Pons (tissue), 1 donor: ENCODE data around the gene TIMM22.
"Not testable (repeated sequence)": the region's sequence is repeated elsewhere in the genome, so short reads cannot be mapped to it uniquely, and the experiment has no call there.

Experiments
- DNase-seq: peaks from one replicate; pipeline ENCODE4 v3.0.0-alpha.2; 2016; ENCODE audit warnings: low spot score

TIMM22 gene

DNA sequence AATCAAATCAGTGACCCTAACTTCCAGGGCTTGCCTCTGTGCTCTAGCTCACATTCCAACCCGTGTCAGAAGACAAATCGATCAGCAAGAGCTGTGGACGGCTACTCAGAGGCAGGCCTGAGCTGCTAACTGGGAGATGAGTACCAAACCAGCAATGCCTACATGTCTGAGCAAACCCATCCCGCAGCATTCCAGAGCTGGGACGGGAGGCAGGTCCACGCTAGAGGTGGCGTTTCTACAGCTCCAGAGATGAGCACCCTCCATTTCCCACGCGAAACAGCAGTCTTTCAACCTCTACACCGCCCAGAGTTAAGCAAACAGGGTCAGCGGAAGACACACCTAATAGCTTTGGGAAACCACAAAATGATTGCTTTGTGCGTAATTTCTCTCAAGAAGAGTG lies 23.9 kb upstream of the TIMM22 start:
- DNase-seq: no peak

GRCh38 chr17:974778-975177 lies 22.2 kb upstream of the TIMM22 start:
- DNase-seq: not testable (repeated sequence)

GRCh38 chr17:975371-975915 lies 21.5 kb upstream of the TIMM22 start:
- peak; percentile 57 for DNase-seq

GRCh38 chr17:976312-976711 lies 20.6 kb upstream of the TIMM22 start:
- DNase-seq: no peak

- no peak for DNase-seq
These were observed 19.8 kb upstream of the TIMM22 start for GRCh38 chr17:977166-977565.

GRCh38 chr17:978103-979093 lies 18.5 kb upstream of the TIMM22 start:
- DNase-seq: no peak

DNA sequence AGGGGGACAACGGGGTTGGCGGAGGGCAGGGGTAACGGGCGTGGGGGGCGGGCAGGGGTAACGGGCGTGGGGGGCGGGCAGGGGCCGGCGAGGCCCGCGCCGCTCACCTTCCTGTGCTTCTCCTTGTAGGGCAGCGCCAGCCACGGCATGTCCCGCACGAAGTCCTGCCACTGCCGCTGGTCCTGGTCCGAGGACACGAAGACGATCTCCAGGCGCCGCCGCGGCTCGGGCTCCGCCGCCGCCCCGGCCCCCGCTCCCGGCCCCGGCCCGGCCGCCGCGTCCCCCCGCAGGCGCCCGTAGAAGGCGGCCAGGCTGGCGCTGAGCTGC lies 17.8 kb upstream of the TIMM22 start:
- no peak for DNase-seq

GRCh38 chr17:979539-980405 lies 17.2 kb upstream of the TIMM22 start, which contains the start of gene NXN:
Gene NXN, minus strand, starts transcription at chr17:979776.
- DNase-seq: no peak

- DNase-seq: peak; percentile 91
These were observed 16.3 kb upstream of the TIMM22 start for GRCh38 chr17:980406-981291.

DNA sequence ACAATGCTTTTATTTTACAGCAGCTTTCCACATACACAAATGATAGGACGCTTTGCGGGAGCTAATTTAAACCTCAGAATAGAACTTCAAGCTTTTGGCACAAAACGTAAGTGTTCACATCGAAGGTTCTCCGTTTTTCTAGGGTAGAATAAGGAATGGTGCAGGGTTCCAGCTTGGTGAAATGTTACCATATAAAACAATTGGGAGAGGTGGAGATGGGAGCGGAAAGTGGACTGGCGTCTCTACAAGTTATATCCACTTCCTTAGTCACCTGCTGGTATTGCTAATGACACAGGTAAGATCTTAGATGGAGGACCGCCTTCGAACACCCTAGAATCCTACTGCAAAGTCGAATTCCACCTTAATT lies 15.7 kb upstream of the TIMM22 start:
- DNase-seq: no peak

- DNase-seq: no peak
These were observed 13.0 kb upstream of the TIMM22 start for GRCh38 chr17:983921-984320.

GRCh38 chr17:986322-986929 lies 10.5 kb upstream of the TIMM22 start:
- no peak for DNase-seq

DNA sequence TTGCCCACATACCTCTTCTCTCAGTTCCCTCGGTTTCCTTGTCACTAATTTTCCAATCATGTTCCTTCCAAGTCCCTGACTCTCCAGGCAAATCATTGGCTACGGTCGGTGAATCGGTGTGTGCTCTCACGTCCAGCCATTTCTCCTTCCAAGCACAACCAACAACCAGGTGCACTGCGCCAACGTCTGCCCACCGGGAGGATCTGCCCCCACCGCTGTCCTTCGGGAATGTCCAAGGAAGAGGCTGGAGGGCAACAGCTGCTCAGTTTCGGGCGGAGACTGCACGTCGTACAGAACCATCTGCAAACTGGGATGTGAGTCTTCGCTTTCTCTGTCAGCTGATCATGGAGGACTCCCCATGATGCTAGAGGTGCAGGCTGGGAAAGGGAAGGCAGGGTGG lies 9.0 kb upstream of the TIMM22 start:
- no peak for DNase-seq

GRCh38 chr17:988561-988960 lies 8.4 kb upstream of the TIMM22 start:
- DNase-seq: no peak

DNA sequence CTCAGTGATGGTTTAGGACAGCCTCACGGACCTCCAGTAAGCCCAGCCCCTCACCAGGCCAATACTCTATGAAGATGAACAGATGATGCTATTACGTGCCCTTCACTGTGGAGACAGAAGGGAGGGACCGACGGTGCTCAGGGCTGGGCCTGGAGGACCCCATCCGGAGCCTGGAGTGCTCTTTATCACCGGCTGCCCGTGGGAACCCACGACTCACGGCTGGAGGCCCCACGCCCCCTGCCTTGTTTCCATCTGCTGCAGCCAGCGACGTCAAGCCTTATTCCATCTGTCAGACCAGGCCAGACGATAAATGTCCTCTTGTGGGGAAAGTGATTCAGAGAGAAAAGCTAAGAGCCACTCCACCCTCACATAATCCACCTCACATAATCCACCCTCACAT lies 4.0 kb upstream of the TIMM22 start:
- no peak for DNase-seq

DNA sequence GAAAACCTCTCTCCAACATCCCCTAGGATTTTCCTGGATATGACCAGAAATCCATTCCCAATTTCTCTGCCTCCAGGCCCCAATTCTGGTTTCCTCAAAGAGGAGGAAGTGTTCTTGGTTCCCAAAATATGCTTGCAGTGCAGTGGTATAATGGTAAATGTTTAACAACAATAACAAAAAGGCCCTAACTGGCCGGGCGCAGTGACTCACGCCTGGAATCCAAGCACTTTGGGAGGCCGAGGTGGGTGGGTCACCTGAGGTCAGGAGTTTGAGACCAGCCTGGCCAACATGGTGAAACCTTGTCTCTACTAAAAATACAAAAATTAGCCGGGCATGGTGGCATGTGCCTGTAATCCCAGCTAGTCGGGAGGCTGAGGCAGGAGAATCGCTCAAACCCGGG lies 1.6 kb upstream of the TIMM22 start:
- DNase-seq: not testable (repeated sequence)

- no peak for DNase-seq
These were observed 1.2 kb downstream of the TIMM22 start for GRCh38 chr17:998111-998510.

GRCh38 chr17:1000597-1001461 lies 3.9 kb downstream of the TIMM22 start:
- no peak for DNase-seq

DNA sequence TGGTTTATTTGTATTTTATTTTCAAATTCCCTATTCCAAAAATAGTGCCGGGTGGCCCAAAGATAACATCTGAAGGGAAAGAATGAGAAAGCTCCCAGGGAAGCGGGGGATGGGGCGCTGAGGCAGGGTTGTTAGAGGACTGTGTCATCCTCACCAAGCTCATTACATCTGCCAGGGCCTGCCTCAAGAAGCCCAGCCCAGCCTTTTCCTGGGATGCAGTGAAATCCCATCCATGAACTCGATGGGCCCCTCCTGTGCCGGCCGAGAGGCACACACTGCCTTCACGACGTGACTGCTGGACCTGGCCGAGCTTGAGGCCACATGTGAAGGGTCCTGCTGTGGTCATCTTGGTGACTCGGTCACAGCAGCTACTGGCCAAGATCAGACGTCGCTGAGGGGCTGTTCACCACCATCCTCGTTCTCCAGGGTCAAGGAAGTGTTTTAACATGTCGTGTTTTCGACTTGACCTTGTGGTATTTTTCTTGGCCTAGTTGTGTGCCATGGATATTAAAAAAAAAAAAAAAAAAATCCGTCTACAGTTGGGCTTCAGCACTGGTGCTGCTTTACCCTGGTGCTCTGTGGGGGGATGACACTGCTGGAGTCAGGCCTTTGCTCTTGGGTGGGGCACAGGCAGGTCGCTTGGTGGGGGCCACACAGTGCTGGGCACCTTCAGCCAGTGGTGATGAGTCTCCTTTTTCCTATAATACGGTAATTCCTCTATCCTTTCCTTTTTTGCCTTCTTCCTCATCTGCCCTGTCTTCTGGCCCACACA lies 4.9 kb downstream of the TIMM22 start:
- DNase-seq: no peak

- DNase-seq: no peak
These were observed 5.5 kb downstream of the TIMM22 start for GRCh38 chr17:1002412-1002753.
